ENCODE data around the gene FGGY. TPM values are rescaled to one million over a fixed set of nuclear protein-coding genes. Genes with fewer than 3 reads are reported as not detected.
A peak's percentile ranks its signal among the peaks of the same experiment; 100 is the strongest.
"Not testable (repeated sequence)": the region's sequence is repeated elsewhere in the genome, so short reads cannot be mapped to it uniquely, and the experiment has no call there.

Gene FGGY
- total RNA-seq, 1 donor: 24.6 TPM

DNA sequence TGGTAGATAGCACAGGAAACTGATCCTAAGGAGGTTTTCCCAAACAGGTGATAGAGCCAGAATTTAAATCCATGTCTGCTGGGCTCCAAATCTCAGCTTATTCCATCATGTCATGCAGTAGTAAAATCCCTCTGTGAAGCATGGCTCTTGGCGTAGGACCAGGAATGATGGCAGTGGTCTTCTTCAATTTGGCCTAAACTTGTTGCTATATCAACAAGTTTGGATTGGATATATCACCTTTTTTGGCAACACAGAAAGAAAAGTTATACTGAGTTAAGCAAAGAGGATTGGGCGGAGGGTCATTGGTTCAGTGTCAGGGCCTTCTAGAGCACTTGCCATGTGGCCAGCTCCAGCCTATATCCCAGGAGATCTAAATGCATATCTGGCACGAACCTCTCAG lies 52.2 kb downstream of the FGGY start:
- H3K27ac ChIP-seq (ENCODE audit: low read depth, low read length): no peak overlapping the region
- no peak for DNase-seq (ENCODE audit: insufficient read length, low spot score, missing footprints)
- H2AFZ ChIP-seq (ENCODE audit: low read length): no peak overlapping the region
- no peak overlapping the region for H3K4me2 ChIP-seq (ENCODE audit: insufficient read depth, low read length)
- no peak overlapping the region for H3K4me3 ChIP-seq (ENCODE audit: insufficient read depth, low read length)
- TF ChIP-seq, protein P1, sequence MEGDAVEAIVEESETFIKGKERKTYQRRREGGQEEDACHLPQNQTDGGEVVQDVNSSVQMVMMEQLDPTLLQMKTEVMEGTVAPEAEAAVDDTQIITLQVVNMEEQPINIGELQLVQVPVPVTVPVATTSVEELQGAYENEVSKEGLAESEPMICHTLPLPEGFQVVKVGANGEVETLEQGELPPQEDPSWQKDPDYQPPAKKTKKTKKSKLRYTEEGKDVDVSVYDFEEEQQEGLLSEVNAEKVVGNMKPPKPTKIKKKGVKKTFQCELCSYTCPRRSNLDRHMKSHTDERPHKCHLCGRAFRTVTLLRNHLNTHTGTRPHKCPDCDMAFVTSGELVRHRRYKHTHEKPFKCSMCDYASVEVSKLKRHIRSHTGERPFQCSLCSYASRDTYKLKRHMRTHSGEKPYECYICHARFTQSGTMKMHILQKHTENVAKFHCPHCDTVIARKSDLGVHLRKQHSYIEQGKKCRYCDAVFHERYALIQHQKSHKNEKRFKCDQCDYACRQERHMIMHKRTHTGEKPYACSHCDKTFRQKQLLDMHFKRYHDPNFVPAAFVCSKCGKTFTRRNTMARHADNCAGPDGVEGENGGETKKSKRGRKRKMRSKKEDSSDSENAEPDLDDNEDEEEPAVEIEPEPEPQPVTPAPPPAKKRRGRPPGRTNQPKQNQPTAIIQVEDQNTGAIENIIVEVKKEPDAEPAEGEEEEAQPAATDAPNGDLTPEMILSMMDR (IDR thresholded peaks at IDR 0.05; ENCODE audit: extremely low read depth, low read depth, low read length): no peak
- no peaks in the 10 kb centered on the region for H3K9me3 ChIP-seq (ENCODE audit: low read depth, low read length)
- no peaks in the 10 kb centered on the region for H3K27me3 ChIP-seq (ENCODE audit: insufficient read depth, low read length)
- H3K36me3 ChIP-seq (ENCODE audit: insufficient read depth, low read length): no peaks in the 10 kb centered on the region
- no peaks in the 10 kb centered on the region for H3K4me1 ChIP-seq (ENCODE audit: insufficient read depth, low read length)
- no peaks in the 10 kb centered on the region for H4K20me1 ChIP-seq (ENCODE audit: insufficient read depth, low read length)
- no peaks in the 10 kb centered on the region for H3K79me2 ChIP-seq (ENCODE audit: insufficient read depth, low read length)

- Histone ChIP-seq H3K4me1 (ENCODE audit: insufficient read depth, low read length) (no peaks in the 10 kb centered on the region), H3K4me3 (ENCODE audit: insufficient read depth, low read length) (no peak overlapping the region), H2AFZ (ENCODE audit: low read length) (no peak overlapping the region), H3K79me2 (ENCODE audit: insufficient read depth, low read length) (no peaks in the 10 kb centered on the region), H3K27me3 (ENCODE audit: insufficient read depth, low read length) (no peaks in the 10 kb centered on the region), H3K4me2 (ENCODE audit: insufficient read depth, low read length) (no peak overlapping the region), H3K36me3 (ENCODE audit: insufficient read depth, low read length) (no peaks in the 10 kb centered on the region), H3K9me3 (ENCODE audit: low read depth, low read length) (no peaks in the 10 kb centered on the region), H4K20me1 (ENCODE audit: insufficient read depth, low read length) (no peaks in the 10 kb centered on the region), H3K27ac (ENCODE audit: low read depth, low read length) (no peak overlapping the region)
- TF ChIP-seq, protein P1 (IDR thresholded peaks at IDR 0.05; ENCODE audit: extremely low read depth, low read depth, low read length): no peak
- DNase-seq (ENCODE audit: insufficient read length, low spot score, missing footprints): no peak
Observed at GRCh38 chr1:59350521-59350920, 53.6 kb downstream of the FGGY start.

GRCh38 chr1:59352065-59352464 lies 55.2 kb downstream of the FGGY start:
- H2AFZ ChIP-seq (ENCODE audit: low read length): no peak overlapping the region
- DNase-seq (ENCODE audit: insufficient read length, low spot score, missing footprints): no peak
- H3K36me3 ChIP-seq (ENCODE audit: insufficient read depth, low read length): no peaks in the 10 kb centered on the region
- H4K20me1 ChIP-seq (ENCODE audit: insufficient read depth, low read length): no peaks in the 10 kb centered on the region
- H3K27me3 ChIP-seq (ENCODE audit: insufficient read depth, low read length): no peaks in the 10 kb centered on the region
- H3K4me1 ChIP-seq (ENCODE audit: insufficient read depth, low read length): no peaks in the 10 kb centered on the region
- no peak overlapping the region for H3K4me2 ChIP-seq (ENCODE audit: insufficient read depth, low read length)
- no peak overlapping the region for H3K4me3 ChIP-seq (ENCODE audit: insufficient read depth, low read length)
- H3K79me2 ChIP-seq (ENCODE audit: insufficient read depth, low read length): no peaks in the 10 kb centered on the region
- TF ChIP-seq, protein P1 (IDR thresholded peaks at IDR 0.05; ENCODE audit: extremely low read depth, low read depth, low read length): no peak
- no peaks in the 10 kb centered on the region for H3K9me3 ChIP-seq (ENCODE audit: low read depth, low read length)
- no peak overlapping the region for H3K27ac ChIP-seq (ENCODE audit: low read depth, low read length)

- Histone ChIP-seq H3K9me3 (ENCODE audit: low read depth, low read length) (no peaks in the 10 kb centered on the region), H3K4me2 (ENCODE audit: insufficient read depth, low read length) (no peak overlapping the region), H3K4me1 (ENCODE audit: insufficient read depth, low read length) (no peaks in the 10 kb centered on the region), H4K20me1 (ENCODE audit: insufficient read depth, low read length) (no peaks in the 10 kb centered on the region), H3K27me3 (ENCODE audit: insufficient read depth, low read length) (no peaks in the 10 kb centered on the region), H3K27ac (ENCODE audit: low read depth, low read length) (no peak overlapping the region), H3K36me3 (ENCODE audit: insufficient read depth, low read length) (no peaks in the 10 kb centered on the region), H2AFZ (ENCODE audit: low read length) (no peak overlapping the region), H3K4me3 (ENCODE audit: insufficient read depth, low read length) (no peak overlapping the region), H3K79me2 (ENCODE audit: insufficient read depth, low read length) (no peaks in the 10 kb centered on the region)
- TF ChIP-seq, protein P1 (IDR thresholded peaks at IDR 0.05; ENCODE audit: extremely low read depth, low read depth, low read length): no peak
- no peak for DNase-seq (ENCODE audit: insufficient read length, low spot score, missing footprints)
Observed at GRCh38 chr1:59353453-59353852, 56.6 kb downstream of the FGGY start.

DNA sequence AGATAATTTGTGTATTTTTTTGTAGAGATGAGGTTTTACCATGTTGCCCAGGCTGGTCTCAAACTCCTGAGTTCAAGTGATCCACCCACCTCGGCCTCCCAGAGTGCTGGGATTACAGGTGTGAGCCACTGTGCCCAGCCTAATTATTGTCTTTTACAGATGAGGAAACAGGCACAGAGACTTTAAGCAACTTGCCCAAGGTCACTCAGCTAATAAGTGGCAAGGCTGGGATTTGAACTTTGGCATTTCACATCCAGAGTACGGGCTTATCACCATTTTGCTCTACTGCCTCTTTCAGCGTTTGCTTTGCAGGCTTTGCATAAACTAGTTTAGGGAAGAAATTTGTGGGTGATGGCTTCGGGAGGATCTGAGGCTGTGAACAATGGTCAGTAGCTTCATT lies 57.3 kb downstream of the FGGY start:
- not testable (repeated sequence) for H3K27ac ChIP-seq (ENCODE audit: low read depth, low read length); H3K79me2 ChIP-seq (ENCODE audit: insufficient read depth, low read length); H3K36me3 ChIP-seq (ENCODE audit: insufficient read depth, low read length); H3K9me3 ChIP-seq (ENCODE audit: low read depth, low read length); H2AFZ ChIP-seq (ENCODE audit: low read length); H3K27me3 ChIP-seq (ENCODE audit: insufficient read depth, low read length); H3K4me3 ChIP-seq (ENCODE audit: insufficient read depth, low read length); H3K4me1 ChIP-seq (ENCODE audit: insufficient read depth, low read length); H3K4me2 ChIP-seq (ENCODE audit: insufficient read depth, low read length); H4K20me1 ChIP-seq (ENCODE audit: insufficient read depth, low read length)
- DNase-seq (ENCODE audit: insufficient read length, low spot score, missing footprints): peak; percentile 10

All from osteoblast (primary cell).